ENCODE results near the gene HELT. TPM values are rescaled to one million over a fixed set of nuclear protein-coding genes. Genes with fewer than 3 reads are reported as not detected.
"Not testable (repeated sequence)": the region's sequence is repeated elsewhere in the genome, so short reads cannot be mapped to it uniquely, and the experiment has no call there.

The HELT gene
- total and polyA plus RNA-seq, 10 of the 15 experiments (the other 5 are each of a cell fraction or from before 2014, with no cell fraction given) = not detected

GRCh38 chr4:184994623-184995010, 23.7 kb upstream of the HELT start (continued):
- TF ChIP-seq MLLT1 (IDR thresholded peaks at IDR 0.05) (no peak), WRNIP1 (IDR thresholded peaks at IDR 0.05; ENCODE audit: borderline replicate concordance, low read depth, low read length) (no peak), SP1 (IDR thresholded peaks at IDR 0.05; ENCODE audit: low read depth, low read length) (no peak), GABPA (IDR thresholded peaks at IDR 0.05; ENCODE audit: low read depth) (no peak)

GRCh38 chr4:184997656-184998055, 20.6 kb upstream of the HELT start:
- FAIRE-seq; H3K27ac ChIP-seq (ENCODE audit: control insufficient read depth, insufficient read depth); H3K9ac ChIP-seq (ENCODE audit: control insufficient read depth, insufficient read depth, low read length); ATAC-seq; SMC1A ChIA-PET (ENCODE audit: uncharacterized antibody, unreplicated experiment); H3K79me2 ChIP-seq (ENCODE audit: control insufficient read depth, insufficient read depth, low read length); H2AFZ ChIP-seq (ENCODE audit: control insufficient read depth, low read depth, low read length); H4K20me1 ChIP-seq (ENCODE audit: control insufficient read depth, insufficient read depth); H3K4me3 ChIP-seq; POLR2A ChIA-PET; H3K27me3 ChIP-seq (replicated peaks in 1 of 2; ENCODE audit: control insufficient read depth in 2 of 2, insufficient read depth in 2 of 2, low read length in 1 of 2); intact Hi-C loops (cut with micrococcal nuclease; ENCODE audit: unreplicated experiment); RAD21 ChIA-PET (ENCODE audit: unreplicated experiment); H3K4me1 ChIP-seq (ENCODE audit: control insufficient read depth, insufficient read depth, low read length); DNase-seq (ENCODE audit: low read depth, low spot score); H3K4me2 ChIP-seq (ENCODE audit: control insufficient read depth, insufficient read depth); BruUV-seq (replicated peaks); H3K9me3 ChIP-seq (replicated peaks; ENCODE audit: control insufficient read depth, insufficient read depth, low read length); H3K36me3 ChIP-seq (ENCODE audit: control insufficient read depth in 2 of 2, insufficient read depth in 2 of 2, low read length in 1 of 2): not testable (repeated sequence)
- in situ Hi-C loops (cut with MboI) = loop anchor here (10.0 kb wide), 1 partner anchor 57 kb away; no protein-coding TSS in a partner anchor
- CTCF ChIA-PET = interaction anchor here (1.1 kb wide), 1 partner anchor 248 kb away, joined by 3 read pairs; no protein-coding TSS in a partner anchor

GRCh38 chr4:185002784-185003183, 15.5 kb upstream of the HELT start:
- ChIA-PET RAD21 (ENCODE audit: unreplicated experiment) (no interaction called here), SMC1A (ENCODE audit: uncharacterized antibody, unreplicated experiment) (no interaction called here), CTCF (interaction anchor here (0.7 to 4.4 kb wide), 3 partner anchors 37 to 257 kb away, joined by 3 to 31 read pairs (median 3); no protein-coding TSS in a partner anchor), POLR2A (no interaction called here)
- ATAC-seq (no peak), FAIRE-seq (no peak), DNase-seq (ENCODE audit: low read depth, low spot score) (no peak)
- no peaks in the 10 kb centered on the region for H3K79me2 ChIP-seq (ENCODE audit: control insufficient read depth, insufficient read depth, low read length)
- no TSS peak for BruUV-seq (replicated peaks)
- H3K27me3 ChIP-seq (replicated peaks in 1 of 2; ENCODE audit: control insufficient read depth in 2 of 2, insufficient read depth in 2 of 2, low read length in 1 of 2) = peaks cover 0 to 3% of the 10 kb centered on the region in 2 experiments; a peak in 2 of 4 replicates
- H3K9me3 ChIP-seq (replicated peaks; ENCODE audit: control insufficient read depth, insufficient read depth, low read length) = no peaks in the 10 kb centered on the region
- no peaks in the 10 kb centered on the region; a peak in 1 of 4 replicates for H3K36me3 ChIP-seq (ENCODE audit: control insufficient read depth in 2 of 2, insufficient read depth in 2 of 2, low read length in 1 of 2)
- in situ Hi-C loops (cut with MboI) = loop anchor here (10.0 kb wide), 1 partner anchor 132 kb away; no protein-coding TSS in a partner anchor
- intact Hi-C loops (cut with micrococcal nuclease; ENCODE audit: unreplicated experiment) = loop anchor here (10.0 kb wide), 1 partner anchor 592 kb away; no protein-coding TSS in a partner anchor
- no peak overlapping the region for H2AFZ ChIP-seq (ENCODE audit: control insufficient read depth, low read depth, low read length)
- H3K4me2 ChIP-seq (ENCODE audit: control insufficient read depth, insufficient read depth) = no peak overlapping the region
- H3K9ac ChIP-seq (ENCODE audit: control insufficient read depth, insufficient read depth, low read length) = no peak overlapping the region
- H4K20me1 ChIP-seq (ENCODE audit: control insufficient read depth, insufficient read depth) = no peaks in the 10 kb centered on the region
- no peaks in the 10 kb centered on the region for H3K4me1 ChIP-seq (ENCODE audit: control insufficient read depth, insufficient read depth, low read length)
- 65% methylated on average over 11 of the region's 11 CpGs for WGBS (ENCODE audit: insufficient coverage, insufficient replicate concordance, low lambda C conversion rate, missing lambda C conversion rate)
- H3K27ac ChIP-seq (ENCODE audit: control insufficient read depth, insufficient read depth) = no peak overlapping the region
- no peak overlapping the region for H3K4me3 ChIP-seq
- no peak for TF ChIP-seq STAT3 (IDR thresholded peaks at IDR 0.05; ENCODE audit: low read depth, low read length)

All from GM12878 (cell line).